Activated CD4-positive, alpha-beta memory T cell treated with anti-CD3 and anti-CD28 coated beads, Interleukin-2, amount 10 ng/mL, durations not matched to agents 7 days and 5 days (primary cell): ENCODE measurements around the gene RCBTB2. TPM values are rescaled to one million over a fixed set of nuclear protein-coding genes. Genes with fewer than 3 reads are reported as not detected.

ENCODE experiments used
- CTCF ChIA-PET: fragments of 350-600 bp; sonication (Branson Sonifier 250); formaldehyde crosslinking; loops from one replicate; lab custom pipeline; 2021; ENCODE audit warnings: antibody characterized with exemption, inconsistent platforms; lab: Charles Lee
- POLR2A ChIA-PET: fragments of 350-600 bp; sonication (Branson Sonifier 250); formaldehyde crosslinking; loops from one replicate; lab custom pipeline; 2021; ENCODE audit warnings: antibody characterized with exemption; lab: Charles Lee
- DNase-seq: peaks from one replicate; pipeline ENCODE4 v3.0.0-alpha.2; 2020
- H3K27ac Mint-ChIP-seq: one replicate; pipeline ENCODE4 v1.8.0; 2021; ENCODE audit warnings: mild to moderate bottlenecking, mixed read lengths
- H3K27me3 Mint-ChIP-seq: one replicate; pipeline ENCODE4 v1.8.0; 2021; ENCODE audit warnings: mixed read lengths
- H3K36me3 Mint-ChIP-seq: one replicate; pipeline ENCODE4 v1.8.0; 2021; ENCODE audit warnings: low read depth, mixed read lengths
- H3K4me1 Mint-ChIP-seq: one replicate; pipeline ENCODE4 v1.8.0; 2021; ENCODE audit warnings: mixed read lengths
- H3K4me3 Mint-ChIP-seq: one replicate; pipeline ENCODE4 v1.8.0; 2021; ENCODE audit warnings: mild to moderate bottlenecking, mixed read lengths
- H3K9me3 Mint-ChIP-seq: one replicate; pipeline ENCODE4 v1.8.0; 2021; ENCODE audit warnings: mixed read lengths
- total RNA-seq, 2 experiments: library from RNA; stranded (reverse); gene quantifications; one replicate each; pipeline ENCODE4 v1.2.3, GENCODE V29; 2021

The RCBTB2 gene
- total RNA-seq, 2 experiments from 2014 or later: 35.6 TPM

DNA sequence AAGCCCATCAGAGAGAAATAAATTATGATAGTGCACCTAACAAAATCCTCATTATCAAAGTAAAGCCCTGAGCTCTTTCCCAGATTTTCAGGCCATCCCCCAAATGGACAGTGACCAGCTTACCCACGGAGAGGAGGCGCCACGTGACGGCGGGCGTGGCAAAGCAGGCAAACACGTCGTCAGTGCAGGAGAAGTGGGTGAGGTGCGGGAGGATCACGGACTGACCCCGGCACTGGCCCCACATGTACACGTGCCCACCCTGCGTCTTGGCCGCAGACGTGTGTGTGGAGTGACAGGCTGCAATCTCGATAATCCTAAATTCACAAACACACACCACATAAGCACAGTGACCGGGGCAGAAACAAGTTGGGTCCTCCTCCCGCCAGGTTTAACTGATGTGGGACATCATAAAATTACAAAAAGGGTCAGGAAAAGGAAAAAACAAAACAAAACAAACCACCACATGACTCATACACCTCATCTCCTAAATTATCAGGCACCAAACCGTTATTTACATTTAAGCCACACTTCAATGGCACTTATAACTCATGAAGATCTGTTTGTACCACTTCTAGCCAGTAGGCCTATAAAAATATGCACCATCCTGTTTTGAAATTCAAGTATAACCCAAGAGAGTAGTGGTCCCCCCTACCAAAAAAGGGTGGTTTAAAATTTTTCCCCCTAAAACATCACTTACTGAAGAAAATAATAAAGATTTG is 30.1 kb downstream of the RCBTB2 start:
- no peak for DNase-seq
- H3K4me1 Mint-ChIP-seq: peaks cover 92% of the 10 kb centered on the region
- H3K27me3 Mint-ChIP-seq: no peaks in the 10 kb centered on the region
- ChIA-PET CTCF (no interaction called here), POLR2A (interaction anchor here (0.6 to 11.2 kb wide), 5 partner anchors 7 to 59 kb away, joined by 3 to 204 read pairs (median 77); partner anchors contain the start of gene RCBTB2)
- H3K4me3 Mint-ChIP-seq: no peak overlapping the region
- peak overlapping the region; percentile 52 for H3K27ac Mint-ChIP-seq
- peaks cover 80% of the 10 kb centered on the region for H3K36me3 Mint-ChIP-seq
- peaks cover 4% of the 10 kb centered on the region for H3K9me3 Mint-ChIP-seq

DNA sequence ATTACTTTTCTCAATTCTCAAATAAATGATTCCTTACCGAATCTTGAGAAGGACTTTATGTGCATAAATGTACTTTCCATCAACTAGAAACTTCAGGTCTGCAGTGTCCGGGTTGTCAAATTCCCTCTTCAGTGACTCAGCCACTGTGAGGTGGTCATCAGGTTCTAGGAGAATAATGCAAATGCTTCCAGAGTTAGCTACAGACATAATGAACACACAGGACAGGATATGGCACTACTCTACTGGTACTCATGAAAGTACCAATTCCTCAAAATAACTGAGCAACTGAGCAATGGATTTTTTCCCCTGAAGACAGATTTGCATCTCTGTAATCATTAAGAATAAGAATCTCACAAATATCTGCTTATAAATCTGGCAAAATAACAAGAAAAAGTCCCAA is 31.2 kb downstream of the RCBTB2 start:
- Mint-ChIP-seq H3K9me3 (peaks cover 4% of the 10 kb centered on the region), H3K4me3 (no peak overlapping the region), H3K27me3 (no peaks in the 10 kb centered on the region), H3K27ac (no peak overlapping the region), H3K4me1 (peaks cover 92% of the 10 kb centered on the region), H3K36me3 (peaks cover 77% of the 10 kb centered on the region)
- no peak for DNase-seq
- ChIA-PET CTCF (no interaction called here), POLR2A (interaction anchor here (0.9 to 11.2 kb wide), 4 partner anchors 9 to 78 kb away, joined by 3 to 204 read pairs (median 8); partner anchors contain the start of gene RCBTB2)

DNA sequence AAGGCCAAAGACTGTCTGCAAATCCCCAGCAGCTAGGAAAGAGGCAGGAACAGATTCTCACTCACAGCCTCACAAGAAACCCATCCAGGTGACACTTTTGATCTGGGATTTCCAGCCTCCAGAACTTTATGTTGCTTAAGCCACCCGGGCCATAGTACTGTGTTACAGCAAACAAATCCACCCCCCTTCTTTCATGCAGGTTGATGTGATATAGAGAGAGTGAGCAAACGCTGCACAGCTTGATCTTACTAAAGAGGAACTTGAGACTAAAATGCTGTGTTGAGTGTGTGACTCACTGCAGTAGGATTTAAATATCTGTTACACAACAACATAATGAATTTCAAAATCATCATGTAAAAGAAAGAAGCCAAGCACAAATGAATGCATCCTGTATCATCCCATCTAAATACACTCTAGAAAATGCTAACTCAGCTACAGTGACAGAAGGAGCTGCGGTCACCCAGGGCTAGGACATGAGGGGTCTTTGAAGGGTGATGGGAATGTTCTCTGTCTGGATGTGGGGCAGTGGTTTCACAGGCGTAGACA is 32.2 kb downstream of the RCBTB2 start:
- Mint-ChIP-seq H3K4me3 (no peak overlapping the region), H3K4me1 (peaks cover 92% of the 10 kb centered on the region), H3K27ac (peak overlapping the region; percentile 32), H3K36me3 (peaks cover 70% of the 10 kb centered on the region), H3K9me3 (peaks cover 4% of the 10 kb centered on the region), H3K27me3 (no peaks in the 10 kb centered on the region)
- POLR2A ChIA-PET: interaction anchor here (0.8 to 11.2 kb wide), 6 partner anchors 8 to 88 kb away, joined by 3 to 204 read pairs (median 4); partner anchors contain the start of genes LPAR6 and RCBTB2
- CTCF ChIA-PET: interaction anchor here (1.1 kb wide), 1 partner anchor 62 kb away, joined by 3 read pairs; no protein-coding TSS in a partner anchor
- no peak for DNase-seq

DNA sequence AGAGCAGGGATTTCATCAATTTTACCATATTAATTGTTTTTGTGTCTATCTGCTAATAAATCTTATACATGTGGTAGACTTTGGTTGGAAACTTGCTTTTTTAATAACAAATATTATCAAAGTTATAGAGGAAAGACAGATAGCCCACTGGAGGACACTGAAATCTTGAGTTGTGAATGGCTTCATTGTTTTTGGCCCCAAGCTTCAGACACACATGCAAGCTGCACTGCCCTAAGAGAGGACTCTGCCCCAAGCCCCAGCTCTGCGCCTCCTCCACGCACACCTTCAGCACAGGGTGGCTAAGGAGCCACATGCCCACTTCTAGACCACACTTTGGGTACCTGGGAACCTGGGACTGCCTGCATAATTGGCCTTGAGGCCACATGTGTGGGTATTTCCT is 35.2 kb downstream of the RCBTB2 start:
- POLR2A ChIA-PET: interaction anchor here (1.4 to 11.2 kb wide), 6 partner anchors 8 to 96 kb away, joined by 4 to 204 read pairs (median 82); partner anchors contain the start of genes LPAR6 and RCBTB2

DNA sequence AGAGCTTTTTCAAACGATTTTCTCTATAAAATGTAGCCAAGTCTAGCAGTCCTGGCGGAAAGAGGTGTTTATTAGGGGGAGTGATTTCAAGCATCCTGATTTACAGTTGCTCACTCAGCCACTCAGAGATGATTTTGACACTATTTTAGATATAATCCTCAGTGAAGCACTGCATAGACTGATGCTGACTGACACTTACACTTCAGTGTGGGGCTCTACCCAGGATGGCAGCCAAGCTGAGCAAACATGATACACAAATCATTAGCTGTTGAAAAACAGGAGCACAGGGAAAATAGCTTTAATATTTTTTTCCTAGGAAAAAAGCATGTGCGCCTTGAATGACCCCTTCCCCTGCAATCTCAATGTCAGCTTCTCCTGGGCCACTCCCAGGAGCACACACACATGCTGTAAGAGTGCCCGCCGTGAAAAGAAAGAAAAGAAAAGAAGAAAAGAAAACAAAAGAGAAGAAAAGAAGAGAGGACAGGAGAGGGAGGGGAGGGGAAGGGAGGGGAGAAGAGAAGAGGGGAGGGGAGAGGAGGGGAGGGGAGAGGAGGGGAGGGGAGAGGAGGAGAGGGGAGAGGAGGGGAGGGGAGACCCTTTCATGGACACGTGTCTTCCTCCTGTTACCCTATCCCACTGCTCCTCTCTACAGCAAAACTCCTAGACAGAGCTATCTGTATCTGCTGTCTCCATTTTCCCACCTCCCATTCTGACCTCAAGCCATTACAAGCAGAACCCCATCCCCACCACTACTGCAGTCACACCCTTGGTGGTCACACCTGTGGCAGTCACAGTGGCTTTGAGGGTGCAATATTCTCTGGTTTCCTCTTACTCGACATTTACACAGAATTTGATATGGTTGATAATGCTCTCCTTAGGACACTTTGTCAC is 36.4 kb downstream of the RCBTB2 start:
- peaks cover 67% of the 10 kb centered on the region for H3K4me1 Mint-ChIP-seq

More for the DNA sequence above, 35.2 kb downstream of the RCBTB2 start:
- DNase-seq: no peak
- Mint-ChIP-seq H3K4me1 (peaks cover 75% of the 10 kb centered on the region), H3K27ac (peak overlapping the region; percentile 85), H3K9me3 (no peaks in the 10 kb centered on the region), H3K4me3 (no peak overlapping the region), H3K27me3 (no peaks in the 10 kb centered on the region), H3K36me3 (peaks cover 43% of the 10 kb centered on the region)
- CTCF ChIA-PET: no interaction called here

DNA sequence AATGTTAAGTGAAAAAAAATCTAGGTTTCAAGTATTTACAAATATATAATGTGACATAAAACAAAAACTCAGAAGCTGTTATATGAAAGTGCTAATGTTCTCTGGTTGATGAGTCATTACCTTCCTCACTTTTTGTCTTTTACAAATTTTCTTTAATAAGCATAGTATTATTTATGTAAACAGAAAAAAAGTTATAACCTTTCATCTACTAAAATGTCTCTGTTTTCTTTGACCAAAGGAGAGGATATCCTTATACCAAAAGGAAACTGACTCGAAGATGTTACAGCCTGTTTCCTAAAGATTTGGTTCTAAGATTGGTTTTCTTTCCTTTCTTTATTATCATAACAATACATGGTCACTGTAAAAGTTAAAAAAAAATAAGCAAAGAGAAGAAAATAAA is 38.0 kb downstream of the RCBTB2 start:
- Mint-ChIP-seq H3K36me3 (peaks cover 37% of the 10 kb centered on the region), H3K27me3 (no peaks in the 10 kb centered on the region), H3K9me3 (no peaks in the 10 kb centered on the region), H3K4me1 (peaks cover 69% of the 10 kb centered on the region), H3K27ac (peak overlapping the region; percentile 44), H3K4me3 (peak overlapping the region; percentile 25)
- no peak for DNase-seq
- POLR2A ChIA-PET: interaction anchor here (1.0 to 11.2 kb wide), 9 partner anchors 11 to 92 kb away, joined by 4 to 204 read pairs (median 7); partner anchors contain the start of genes LPAR6 and RCBTB2
- CTCF ChIA-PET: interaction anchor here (0.9 to 4.1 kb wide), 5 partner anchors 10 to 93 kb away, joined by 3 to 32 read pairs (median 5); partner anchors contain the start of gene RCBTB2

More for the DNA sequence above, 36.4 kb downstream of the RCBTB2 start:
- POLR2A ChIA-PET: interaction anchor here (0.7 to 11.2 kb wide), 11 partner anchors 9 to 177 kb away, joined by 3 to 204 read pairs (median 7); partner anchors contain the start of genes LPAR6 and RCBTB2
- H3K27me3 Mint-ChIP-seq: no peaks in the 10 kb centered on the region
- CTCF ChIA-PET: interaction anchor here (0.7 to 4.1 kb wide), 7 partner anchors 9 to 459 kb away, joined by 3 to 32 read pairs (median 4); partner anchors contain the start of gene NUDT15
- H3K27ac Mint-ChIP-seq: peak overlapping the region; percentile 85
- DNase-seq: peak; percentile 86
- H3K4me3 Mint-ChIP-seq: peak overlapping the region; percentile 61
- H3K36me3 Mint-ChIP-seq: peaks cover 34% of the 10 kb centered on the region
- H3K9me3 Mint-ChIP-seq: no peaks in the 10 kb centered on the region

DNA sequence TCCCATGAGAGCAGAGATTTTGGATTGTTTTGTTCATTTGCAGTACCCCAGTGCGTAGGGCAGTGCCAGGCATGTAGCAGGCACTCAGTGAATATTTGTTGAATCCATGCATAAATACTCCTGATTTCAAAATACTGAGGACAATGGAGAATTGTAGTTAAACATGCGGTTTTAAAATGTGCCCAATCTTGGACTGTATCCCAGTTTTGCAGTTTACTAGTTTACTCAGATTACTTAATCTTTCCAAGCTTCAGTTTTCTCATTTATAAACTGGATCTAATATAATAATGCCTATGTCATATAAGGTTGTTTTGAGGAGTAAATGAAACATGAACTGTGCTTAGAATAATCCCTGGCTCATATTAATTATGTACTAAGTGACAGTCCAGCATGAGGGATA is 39.0 kb downstream of the RCBTB2 start:
- peaks cover 69% of the 10 kb centered on the region for H3K4me1 Mint-ChIP-seq
- CTCF ChIA-PET: interaction anchor here (1.4 to 4.1 kb wide), 2 partner anchors 86 to 92 kb away, joined by 5 to 32 read pairs; no protein-coding TSS in a partner anchor
- DNase-seq: no peak
- no peak overlapping the region for H3K4me3 Mint-ChIP-seq
- H3K9me3 Mint-ChIP-seq: no peaks in the 10 kb centered on the region
- no peak overlapping the region for H3K27ac Mint-ChIP-seq
- H3K27me3 Mint-ChIP-seq: no peaks in the 10 kb centered on the region
- peaks cover 39% of the 10 kb centered on the region for H3K36me3 Mint-ChIP-seq
- POLR2A ChIA-PET: interaction anchor here (0.8 to 11.2 kb wide), 7 partner anchors 12 to 91 kb away, joined by 3 to 204 read pairs (median 55); partner anchors contain the start of genes LPAR6 and RCBTB2

DNA sequence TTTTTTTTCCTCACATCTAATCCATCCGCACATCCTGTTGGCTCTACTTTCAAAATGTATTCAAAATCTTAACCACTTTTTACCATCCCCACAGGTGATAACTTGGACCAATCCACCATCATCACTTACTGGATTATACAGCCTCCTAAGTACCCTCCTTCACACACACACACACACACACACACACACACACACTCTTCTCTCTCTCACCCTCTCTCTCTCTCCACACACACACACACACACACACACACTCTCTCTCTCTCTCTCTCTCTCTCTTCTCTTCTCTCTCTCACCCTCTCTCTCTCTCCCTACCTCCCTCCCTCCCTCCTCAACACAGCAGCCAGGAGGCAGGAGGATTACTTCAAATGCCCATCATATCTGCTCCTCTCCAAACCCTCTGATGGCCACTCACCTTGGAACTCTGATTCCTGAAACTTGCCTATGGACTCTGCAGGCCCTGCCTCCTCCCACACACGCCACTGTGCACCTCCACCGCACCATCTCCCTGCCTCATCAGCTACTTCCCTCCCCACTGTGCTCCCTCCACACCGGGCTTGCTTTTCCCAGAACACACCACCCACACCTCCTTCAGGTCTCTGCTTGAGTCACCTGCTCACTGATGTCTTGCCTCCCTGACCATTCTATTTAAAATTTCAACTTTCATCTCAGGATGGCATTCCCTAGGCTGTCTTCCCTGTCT is 39.7 kb downstream of the RCBTB2 start:
- H3K27ac Mint-ChIP-seq: no peak overlapping the region
- DNase-seq: peak; percentile 46
- H3K27me3 Mint-ChIP-seq: no peaks in the 10 kb centered on the region
- ChIA-PET CTCF (interaction anchor here (0.8 to 4.1 kb wide), 9 partner anchors 12 to 147 kb away, joined by 3 to 32 read pairs (median 5); partner anchors contain the start of gene LPAR6), POLR2A (interaction anchor here (0.8 to 11.2 kb wide), 17 partner anchors 12 to 455 kb away, joined by 3 to 204 read pairs (median 5); partner anchors contain the start of genes CYSLTR2, LPAR6 and RCBTB2)
- no peak overlapping the region for H3K4me3 Mint-ChIP-seq
- H3K36me3 Mint-ChIP-seq: peaks cover 41% of the 10 kb centered on the region
- H3K9me3 Mint-ChIP-seq: peaks cover under 1% of the 10 kb centered on the region
- H3K4me1 Mint-ChIP-seq: peaks cover 70% of the 10 kb centered on the region

DNA sequence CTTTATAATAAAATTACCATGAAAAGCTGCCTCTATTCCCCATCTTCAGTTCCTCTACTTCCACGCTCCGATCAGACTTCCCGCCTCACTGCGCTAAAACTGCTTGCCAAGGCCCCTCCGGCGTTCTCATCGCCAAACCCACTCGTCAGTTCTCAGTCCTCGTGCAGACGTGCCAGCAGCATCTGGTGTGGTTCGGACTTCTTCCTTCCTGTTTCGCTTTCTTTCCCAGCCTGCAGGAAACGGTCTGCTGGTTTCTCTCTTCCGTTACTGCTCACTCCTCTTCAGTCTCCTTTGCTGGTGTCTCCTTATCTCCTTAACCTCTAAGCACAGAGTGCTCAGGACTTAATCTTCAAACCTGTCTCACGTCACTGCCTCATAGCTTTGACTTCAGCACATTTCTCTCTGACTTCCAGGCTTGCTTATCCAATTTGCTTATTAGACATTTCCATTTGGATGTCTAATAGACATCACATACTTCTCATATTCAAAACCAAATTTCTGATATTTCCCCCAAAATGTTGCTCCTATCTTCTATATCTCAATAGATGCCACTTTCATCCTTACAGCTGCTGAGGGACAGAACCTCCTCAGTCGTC is 40.3 kb downstream of the RCBTB2 start:
- H3K9me3 Mint-ChIP-seq: peaks cover 2% of the 10 kb centered on the region
- no peak overlapping the region for H3K4me3 Mint-ChIP-seq
- peaks cover 45% of the 10 kb centered on the region for H3K36me3 Mint-ChIP-seq
- ChIA-PET POLR2A (interaction anchor here (0.6 to 11.2 kb wide), 27 partner anchors 8 to 454 kb away, joined by 3 to 204 read pairs (median 4); partner anchors contain the start of genes CYSLTR2, ITM2B, LPAR6 and RB1), CTCF (interaction anchor here (0.8 to 2.1 kb wide), 10 partner anchors 13 to 146 kb away, joined by 3 to 9 read pairs (median 5); partner anchors contain the start of genes LPAR6 and RCBTB2)
- no peak overlapping the region for H3K27ac Mint-ChIP-seq
- peak; percentile 85 for DNase-seq
- no peaks in the 10 kb centered on the region for H3K27me3 Mint-ChIP-seq
- peaks cover 69% of the 10 kb centered on the region for H3K4me1 Mint-ChIP-seq

DNA sequence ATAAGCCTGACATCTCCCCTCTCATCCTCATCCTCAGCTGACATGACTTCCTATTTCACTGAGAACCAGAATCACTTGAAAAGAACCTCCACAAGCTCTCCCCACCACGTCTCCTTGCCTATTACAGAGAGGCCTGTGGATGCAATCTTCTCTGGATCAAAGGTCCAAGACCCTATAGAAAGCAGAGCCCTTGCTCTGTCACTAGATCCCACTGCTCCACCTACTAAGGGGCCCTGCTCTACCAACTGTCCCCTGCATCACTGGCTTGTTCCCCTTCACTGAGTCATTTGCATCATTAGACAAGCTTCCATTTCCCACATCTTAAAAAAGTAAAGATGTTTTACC is 40.8 kb downstream of the RCBTB2 start:
- no peak for DNase-seq
- no peaks in the 10 kb centered on the region for H3K27me3 Mint-ChIP-seq
- no peak overlapping the region for H3K27ac Mint-ChIP-seq
- H3K4me3 Mint-ChIP-seq: no peak overlapping the region
- H3K9me3 Mint-ChIP-seq: peaks cover 4% of the 10 kb centered on the region
- H3K36me3 Mint-ChIP-seq: peaks cover 47% of the 10 kb centered on the region
- ChIA-PET CTCF (interaction anchor here (0.8 to 2.1 kb wide), 10 partner anchors 13 to 146 kb away, joined by 3 to 9 read pairs (median 5); partner anchors contain the start of genes LPAR6 and RCBTB2), POLR2A (interaction anchor here (0.6 to 11.2 kb wide), 27 partner anchors 9 to 453 kb away, joined by 3 to 204 read pairs (median 4); partner anchors contain the start of genes CYSLTR2, ITM2B, LPAR6 and RB1)
- H3K4me1 Mint-ChIP-seq: peaks cover 69% of the 10 kb centered on the region
